ENCODE data around the gene SFPQ.
A peak's percentile ranks its signal among the peaks of the same experiment; 100 is the strongest.

The SFPQ gene

DNA sequence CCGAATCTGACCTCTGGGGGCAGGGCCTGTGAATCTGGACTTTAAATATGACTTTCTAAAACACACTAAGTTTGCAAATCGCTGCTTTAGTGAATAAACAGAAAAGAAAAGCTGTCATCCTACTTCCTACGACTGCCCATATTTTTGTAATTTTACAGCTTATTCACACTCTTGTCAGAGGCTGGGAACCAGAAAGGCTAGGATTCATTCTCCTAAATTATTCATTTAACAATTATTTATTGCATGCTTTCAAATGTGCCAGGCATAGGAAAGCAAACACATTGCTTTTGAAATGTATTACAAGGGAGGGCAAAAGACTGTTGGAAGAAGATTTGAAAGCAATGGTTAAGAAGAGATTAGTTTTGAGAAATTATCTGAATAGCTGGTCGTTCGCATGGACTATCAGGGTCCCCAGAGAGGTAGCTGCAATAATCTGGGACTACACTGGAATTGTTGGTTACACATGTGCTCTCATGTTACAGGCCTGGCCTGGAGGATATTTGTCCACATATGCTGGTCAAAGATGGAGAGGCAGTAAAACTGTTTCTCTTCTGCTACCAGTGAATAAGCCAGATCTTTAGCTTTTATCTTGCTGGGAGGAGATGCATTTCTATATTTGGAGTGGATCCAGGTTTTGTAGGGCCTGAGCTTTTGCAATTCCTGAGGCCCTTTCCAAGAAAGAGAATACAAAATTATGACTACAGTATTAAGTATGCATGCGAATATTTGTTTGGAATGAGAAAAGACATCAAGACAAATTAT lies 29.6 kb upstream of the SFPQ start:
- no peaks in the 10 kb centered on the region for H3K9me3 ChIP-seq (ENCODE audit: insufficient read depth, low read length)
- no peaks in the 10 kb centered on the region for H3K27me3 ChIP-seq (ENCODE audit: insufficient read depth, insufficient read length)
- DNase-seq (ENCODE audit: low read depth, low spot score) = no peak
- H3K9ac ChIP-seq (ENCODE audit: insufficient read length, low read depth) = no peak overlapping the region
- no peaks in the 10 kb centered on the region for H3K4me1 ChIP-seq (ENCODE audit: insufficient read depth, insufficient read length)
- no peaks in the 10 kb centered on the region for H3K36me3 ChIP-seq (ENCODE audit: insufficient read depth, insufficient read length, low read length)
- no peak overlapping the region for H3K4me3 ChIP-seq (ENCODE audit: insufficient read length, low read depth)
- TF ChIP-seq SUZ12 (IDR thresholded peaks at IDR 0.05; ENCODE audit: extremely low read depth, insufficient read depth, insufficient read length) (no peak), YY1 (IDR thresholded peaks at IDR 0.05; ENCODE audit: insufficient read depth, insufficient read length) (no peak), ZNF274 (IDR thresholded peaks at IDR 0.05; ENCODE audit: low read depth, low read length) (no peak)

DNA sequence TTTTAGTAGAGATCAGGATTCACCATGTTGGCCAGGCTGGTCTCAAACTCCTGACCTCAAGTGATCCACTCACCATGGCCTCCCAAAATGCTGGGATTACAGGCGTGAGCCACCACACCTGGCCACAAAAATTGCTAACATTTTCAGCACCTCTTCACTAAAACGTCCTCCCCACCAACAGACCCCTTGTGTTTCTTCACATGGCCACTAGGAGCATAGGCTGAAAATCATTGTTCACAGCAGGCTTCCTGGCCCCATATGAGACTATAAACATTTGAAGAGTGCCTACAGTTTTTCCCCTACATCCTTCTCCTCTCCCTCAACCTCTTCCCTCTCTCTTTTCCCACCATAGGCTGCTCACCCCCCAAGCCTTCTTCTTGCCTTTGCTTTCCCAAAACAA lies 28.0 kb upstream of the SFPQ start:
- no peaks in the 10 kb centered on the region for H3K27me3 ChIP-seq (ENCODE audit: insufficient read depth, insufficient read length)
- no peaks in the 10 kb centered on the region for H3K9me3 ChIP-seq (ENCODE audit: insufficient read depth, low read length)
- TF ChIP-seq SUZ12 (IDR thresholded peaks at IDR 0.05; ENCODE audit: extremely low read depth, insufficient read depth, insufficient read length) (no peak), YY1 (IDR thresholded peaks at IDR 0.05; ENCODE audit: insufficient read depth, insufficient read length) (no peak), ZNF274 (IDR thresholded peaks at IDR 0.05; ENCODE audit: low read depth, low read length) (no peak)
- no peaks in the 10 kb centered on the region for H3K4me1 ChIP-seq (ENCODE audit: insufficient read depth, insufficient read length)
- no peaks in the 10 kb centered on the region for H3K36me3 ChIP-seq (ENCODE audit: insufficient read depth, insufficient read length, low read length)
- no peak for DNase-seq (ENCODE audit: low read depth, low spot score)
- no peak overlapping the region for H3K9ac ChIP-seq (ENCODE audit: insufficient read length, low read depth)
- H3K4me3 ChIP-seq (ENCODE audit: insufficient read length, low read depth) = no peak overlapping the region

DNA sequence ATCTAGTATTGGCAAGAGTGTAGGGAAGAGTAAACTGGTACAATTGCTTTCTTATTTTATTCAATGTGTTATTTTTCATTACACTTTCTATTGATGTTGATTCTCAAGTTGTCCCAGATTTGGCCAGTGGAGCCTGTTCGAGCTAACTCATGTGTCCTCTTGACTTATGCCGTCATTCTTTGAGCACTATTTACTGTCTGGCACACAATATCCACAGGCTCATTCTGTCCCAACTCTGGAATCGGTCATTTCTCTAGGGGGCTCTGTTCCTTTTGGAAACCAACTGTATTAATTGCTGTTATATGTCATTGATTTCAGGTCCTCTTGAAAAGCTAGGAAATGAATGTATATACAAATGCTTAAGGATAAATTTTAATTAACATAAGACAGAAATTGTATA lies 22.4 kb upstream of the SFPQ start:
- no peaks in the 10 kb centered on the region for H3K36me3 ChIP-seq (ENCODE audit: insufficient read depth, insufficient read length, low read length)
- TF ChIP-seq SUZ12 (IDR thresholded peaks at IDR 0.05; ENCODE audit: extremely low read depth, insufficient read depth, insufficient read length) (no peak), ZNF274 (IDR thresholded peaks at IDR 0.05; ENCODE audit: low read depth, low read length) (no peak), YY1 (IDR thresholded peaks at IDR 0.05; ENCODE audit: insufficient read depth, insufficient read length) (no peak)
- no peaks in the 10 kb centered on the region for H3K4me1 ChIP-seq (ENCODE audit: insufficient read depth, insufficient read length)
- no peaks in the 10 kb centered on the region for H3K27me3 ChIP-seq (ENCODE audit: insufficient read depth, insufficient read length)
- H3K9ac ChIP-seq (ENCODE audit: insufficient read length, low read depth) = no peak overlapping the region
- no peak for DNase-seq (ENCODE audit: low read depth, low spot score)
- H3K9me3 ChIP-seq (ENCODE audit: insufficient read depth, low read length) = no peaks in the 10 kb centered on the region
- no peak overlapping the region for H3K4me3 ChIP-seq (ENCODE audit: insufficient read length, low read depth)

DNA sequence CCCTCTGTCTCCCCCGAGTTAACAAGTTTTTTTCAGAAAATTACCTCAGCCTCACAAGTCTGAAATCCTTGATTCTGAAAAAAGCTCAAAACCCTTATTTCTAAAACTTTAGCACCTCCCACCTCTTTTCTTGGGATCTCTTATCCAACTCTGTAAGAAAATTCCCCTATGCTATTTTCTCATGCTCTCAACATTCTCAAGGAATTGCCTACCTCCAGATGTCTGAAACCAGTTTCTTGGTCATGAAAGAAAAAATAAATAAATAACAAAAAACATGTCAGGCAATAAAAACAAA lies 18.1 kb upstream of the SFPQ start:
- Histone ChIP-seq H3K4me1 (ENCODE audit: insufficient read depth, insufficient read length) (no peaks in the 10 kb centered on the region), H3K9me3 (ENCODE audit: insufficient read depth, low read length) (no peaks in the 10 kb centered on the region), H3K4me3 (ENCODE audit: insufficient read length, low read depth) (peak overlapping the region; percentile 36), H3K36me3 (ENCODE audit: insufficient read depth, insufficient read length, low read length) (no peaks in the 10 kb centered on the region), H3K27me3 (ENCODE audit: insufficient read depth, insufficient read length) (no peaks in the 10 kb centered on the region), H3K9ac (ENCODE audit: insufficient read length, low read depth) (peak overlapping the region; percentile 75)
- no peak for DNase-seq (ENCODE audit: low read depth, low spot score)
- no peak for TF ChIP-seq ZNF274 (IDR thresholded peaks at IDR 0.05; ENCODE audit: low read depth, low read length)
- TF ChIP-seq SUZ12 (IDR thresholded peaks at IDR 0.05; ENCODE audit: extremely low read depth, insufficient read depth, insufficient read length) = no peak
- no peak for TF ChIP-seq YY1 (IDR thresholded peaks at IDR 0.05; ENCODE audit: insufficient read depth, insufficient read length)

DNA sequence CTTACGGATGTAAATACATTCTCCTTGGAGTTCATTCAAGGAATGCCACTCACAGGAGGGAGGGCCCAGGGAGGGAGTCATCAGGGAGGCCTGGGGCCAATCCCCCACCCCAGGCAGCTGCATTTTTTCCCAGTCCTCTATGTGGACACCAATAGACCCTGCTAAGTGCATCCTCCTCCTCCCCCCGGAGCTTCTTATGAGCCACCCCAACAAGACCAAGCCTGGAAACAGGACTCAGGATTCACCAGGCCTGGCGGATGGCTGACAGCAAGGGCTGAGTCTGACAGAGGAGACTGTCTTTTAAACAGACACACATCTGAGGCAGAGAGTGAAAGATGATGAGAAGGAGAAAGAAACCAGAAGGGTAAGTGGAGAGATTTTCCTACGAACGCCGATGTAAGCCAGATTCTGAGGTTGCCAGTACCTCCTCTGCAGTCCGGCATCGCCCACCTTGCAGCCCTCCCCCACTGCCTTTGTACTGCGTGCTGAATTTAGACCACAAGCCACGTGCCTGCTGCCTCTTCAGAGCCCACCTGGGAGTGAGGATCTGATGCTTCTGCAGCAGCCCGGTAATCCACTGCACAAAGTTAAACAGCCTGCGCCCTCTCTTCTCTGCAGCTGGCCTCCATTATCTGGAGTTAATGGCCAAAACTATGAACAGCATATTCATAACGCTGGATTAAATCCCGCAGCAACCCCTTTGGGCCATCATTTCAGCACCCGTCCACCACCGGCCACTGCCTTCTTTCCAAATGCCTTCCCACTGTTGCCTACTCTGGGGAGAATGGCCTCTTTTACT lies 17.6 kb upstream of the SFPQ start:
- no peak for TF ChIP-seq ZNF274 (IDR thresholded peaks at IDR 0.05; ENCODE audit: low read depth, low read length)
- no peak for TF ChIP-seq SUZ12 (IDR thresholded peaks at IDR 0.05; ENCODE audit: extremely low read depth, insufficient read depth, insufficient read length)
- TF ChIP-seq YY1 (IDR thresholded peaks at IDR 0.05; ENCODE audit: insufficient read depth, insufficient read length) = no peak
- Histone ChIP-seq H3K4me1 (ENCODE audit: insufficient read depth, insufficient read length) (no peaks in the 10 kb centered on the region), H3K27me3 (ENCODE audit: insufficient read depth, insufficient read length) (no peaks in the 10 kb centered on the region), H3K9ac (ENCODE audit: insufficient read length, low read depth) (peak overlapping the region; percentile 75), H3K4me3 (ENCODE audit: insufficient read length, low read depth) (peak overlapping the region; percentile 36), H3K36me3 (ENCODE audit: insufficient read depth, insufficient read length, low read length) (no peaks in the 10 kb centered on the region), H3K9me3 (ENCODE audit: insufficient read depth, low read length) (no peaks in the 10 kb centered on the region)
- DNase-seq (ENCODE audit: low read depth, low spot score) = peak; percentile 96

DNA sequence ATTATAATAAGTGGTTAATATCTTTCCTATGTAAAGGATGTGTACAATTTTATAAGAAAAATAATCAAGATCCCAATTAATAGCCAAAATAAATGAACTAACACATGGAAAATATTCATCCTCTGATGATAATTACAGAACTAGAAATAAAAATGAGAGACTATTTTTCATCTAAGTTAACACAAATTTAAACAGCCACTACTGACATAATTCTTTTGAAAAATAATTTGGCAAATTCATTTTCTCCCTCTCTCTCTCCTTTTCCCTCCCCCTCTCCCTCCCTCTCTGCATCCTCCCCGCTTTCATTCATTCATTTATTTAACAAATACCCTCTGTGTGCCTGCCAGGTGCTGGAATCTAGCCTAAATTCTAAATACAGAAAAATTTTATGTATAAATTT lies 10.3 kb upstream of the SFPQ start:
- no peaks in the 10 kb centered on the region for H3K27me3 ChIP-seq (ENCODE audit: insufficient read depth, insufficient read length)
- H3K4me3 ChIP-seq (ENCODE audit: insufficient read length, low read depth) = no peak overlapping the region
- H3K9me3 ChIP-seq (ENCODE audit: insufficient read depth, low read length) = no peaks in the 10 kb centered on the region
- H3K36me3 ChIP-seq (ENCODE audit: insufficient read depth, insufficient read length, low read length) = no peaks in the 10 kb centered on the region
- TF ChIP-seq SUZ12 (IDR thresholded peaks at IDR 0.05; ENCODE audit: extremely low read depth, insufficient read depth, insufficient read length) = no peak
- TF ChIP-seq ZNF274 (IDR thresholded peaks at IDR 0.05; ENCODE audit: low read depth, low read length) = no peak
- TF ChIP-seq YY1 (IDR thresholded peaks at IDR 0.05; ENCODE audit: insufficient read depth, insufficient read length) = no peak
- no peak for DNase-seq (ENCODE audit: low read depth, low spot score)
- no peak overlapping the region for H3K9ac ChIP-seq (ENCODE audit: insufficient read length, low read depth)
- H3K4me1 ChIP-seq (ENCODE audit: insufficient read depth, insufficient read length) = no peaks in the 10 kb centered on the region

DNA sequence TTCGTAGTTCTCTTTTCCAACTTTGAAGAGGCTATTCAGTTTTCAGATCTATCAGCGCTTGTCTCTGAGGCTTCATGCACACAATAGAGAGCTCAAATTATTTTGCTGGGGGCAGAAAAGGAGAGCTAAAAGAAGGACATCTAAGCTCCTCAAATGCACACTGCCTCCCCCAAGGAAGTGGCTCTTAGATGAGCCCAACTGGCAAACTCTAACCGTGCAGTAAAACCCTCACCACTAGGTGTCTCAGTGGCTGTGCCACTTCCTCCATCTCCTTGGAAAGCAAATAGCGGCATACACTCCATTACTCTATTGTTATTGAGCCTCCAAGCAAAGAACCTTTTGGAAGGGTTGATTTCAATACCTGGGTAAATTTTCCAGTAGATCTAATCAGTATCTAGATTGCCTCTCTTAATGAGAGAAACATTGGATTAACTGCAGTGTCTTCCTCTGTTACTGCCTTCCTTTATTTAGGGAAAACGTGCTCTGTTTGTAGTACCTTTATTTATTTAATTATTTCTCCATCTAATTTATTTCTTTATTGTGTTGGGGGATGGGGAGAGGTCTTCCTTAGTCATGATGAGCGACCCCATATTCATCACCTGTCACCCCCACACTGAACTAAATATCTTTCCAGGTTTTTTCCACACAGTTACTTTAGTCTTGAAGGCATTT lies 9.2 kb upstream of the SFPQ start:
- no peaks in the 10 kb centered on the region for H3K36me3 ChIP-seq (ENCODE audit: insufficient read depth, insufficient read length, low read length)
- H3K4me1 ChIP-seq (ENCODE audit: insufficient read depth, insufficient read length) = no peaks in the 10 kb centered on the region
- no peaks in the 10 kb centered on the region for H3K27me3 ChIP-seq (ENCODE audit: insufficient read depth, insufficient read length)
- H3K4me3 ChIP-seq (ENCODE audit: insufficient read length, low read depth) = no peak overlapping the region
- no peaks in the 10 kb centered on the region for H3K9me3 ChIP-seq (ENCODE audit: insufficient read depth, low read length)
- no peak for TF ChIP-seq SUZ12 (IDR thresholded peaks at IDR 0.05; ENCODE audit: extremely low read depth, insufficient read depth, insufficient read length)
- no peak for TF ChIP-seq ZNF274 (IDR thresholded peaks at IDR 0.05; ENCODE audit: low read depth, low read length)
- TF ChIP-seq YY1 (IDR thresholded peaks at IDR 0.05; ENCODE audit: insufficient read depth, insufficient read length) = no peak
- DNase-seq (ENCODE audit: low read depth, low spot score) = peak; percentile 90
- no peak overlapping the region for H3K9ac ChIP-seq (ENCODE audit: insufficient read length, low read depth)

Data from NT2/D1 (cell line).